ENCODE data around the gene SSTR5.
A peak's percentile ranks its signal among the peaks of the same experiment; 100 is the strongest.

SSTR5 gene

GRCh38 chr16:1054660-1055556 is 17.6 kb upstream of the SSTR5 start:
- peak; percentile 88 for DNase-seq (ENCODE audit: low spot score)

DNA sequence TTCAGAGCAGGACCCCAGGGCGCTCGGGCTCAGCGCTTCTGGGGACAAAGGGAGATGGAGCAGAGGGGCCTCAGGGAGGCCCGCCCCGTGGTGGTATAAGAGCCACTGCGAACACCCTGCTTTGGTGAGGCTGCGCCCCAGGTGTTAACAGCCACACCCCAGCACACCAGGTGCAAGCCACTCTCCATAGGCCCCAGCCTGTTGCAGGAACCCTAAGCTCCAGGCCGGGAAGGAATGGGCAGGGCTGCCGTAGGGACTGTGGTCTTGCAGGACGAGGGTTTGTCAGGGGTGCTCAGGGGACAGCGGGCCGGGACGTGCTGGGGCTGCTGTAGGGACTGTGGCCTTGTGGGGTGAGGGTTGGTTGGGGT is 17.0 kb upstream of the SSTR5 start:
- DNase-seq (ENCODE audit: low spot score) = no peak

- no peak for DNase-seq (ENCODE audit: low spot score)
These were observed 16.4 kb upstream of the SSTR5 start for GRCh38 chr16:1056196-1056595.

DNA sequence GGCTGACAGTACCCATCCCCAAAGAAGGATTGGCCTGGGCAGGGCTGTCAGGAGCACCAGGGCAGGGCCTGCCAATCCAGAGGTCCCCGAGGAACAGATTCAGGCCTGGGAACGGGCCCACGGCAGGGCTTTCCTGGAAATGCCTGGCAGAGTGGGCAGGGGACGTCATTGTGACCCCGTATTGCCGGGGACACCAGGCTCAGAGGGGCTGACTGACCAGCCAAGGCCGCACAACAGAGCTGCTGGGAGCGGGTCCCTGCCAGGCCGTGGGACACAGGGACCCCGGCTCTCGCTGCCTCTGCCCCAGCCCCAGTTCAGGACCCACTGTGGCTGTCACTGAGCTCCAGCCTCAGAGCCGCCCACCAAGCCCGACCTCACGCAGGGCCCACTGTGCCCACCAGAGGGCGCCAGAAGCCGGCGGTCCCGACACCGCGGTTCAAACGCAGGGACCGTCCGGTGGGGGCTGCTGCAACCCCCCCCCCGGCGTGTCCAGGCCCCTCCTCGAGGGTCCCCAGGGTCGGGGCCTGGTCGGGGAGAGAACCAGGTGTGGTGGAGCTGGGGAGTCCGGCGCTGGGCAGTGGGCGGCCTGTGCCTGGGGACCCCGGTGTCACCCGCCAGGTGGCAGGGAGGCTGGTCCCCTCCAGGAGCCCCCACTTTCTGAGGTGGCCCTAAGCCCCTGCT is 15.2 kb upstream of the SSTR5 start:
- peak; percentile 72 for DNase-seq (ENCODE audit: low spot score)

- no peak for DNase-seq (ENCODE audit: low spot score)
These were observed 14.3 kb upstream of the SSTR5 start for GRCh38 chr16:1058216-1058615.

DNA sequence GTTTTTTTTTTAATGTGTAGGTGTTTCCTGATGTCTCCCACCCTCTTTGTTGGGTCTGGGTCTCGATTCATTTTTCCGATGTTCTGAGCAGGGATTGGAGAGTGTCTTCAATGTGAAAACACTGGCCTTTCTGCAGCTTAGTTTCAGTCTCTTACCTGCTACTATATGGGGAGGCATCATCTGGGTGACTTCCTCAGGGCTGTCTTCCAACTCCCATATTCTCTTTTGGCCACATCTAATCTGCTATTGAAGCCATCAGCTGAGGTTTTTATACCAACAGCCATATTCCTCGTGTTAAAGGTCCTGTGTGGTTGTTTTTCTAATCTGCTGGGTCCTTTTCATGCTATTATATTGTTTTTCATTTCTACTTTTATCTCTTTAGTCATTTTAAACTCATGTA is 13.2 kb upstream of the SSTR5 start:
- no peak for DNase-seq (ENCODE audit: low spot score)

DNA sequence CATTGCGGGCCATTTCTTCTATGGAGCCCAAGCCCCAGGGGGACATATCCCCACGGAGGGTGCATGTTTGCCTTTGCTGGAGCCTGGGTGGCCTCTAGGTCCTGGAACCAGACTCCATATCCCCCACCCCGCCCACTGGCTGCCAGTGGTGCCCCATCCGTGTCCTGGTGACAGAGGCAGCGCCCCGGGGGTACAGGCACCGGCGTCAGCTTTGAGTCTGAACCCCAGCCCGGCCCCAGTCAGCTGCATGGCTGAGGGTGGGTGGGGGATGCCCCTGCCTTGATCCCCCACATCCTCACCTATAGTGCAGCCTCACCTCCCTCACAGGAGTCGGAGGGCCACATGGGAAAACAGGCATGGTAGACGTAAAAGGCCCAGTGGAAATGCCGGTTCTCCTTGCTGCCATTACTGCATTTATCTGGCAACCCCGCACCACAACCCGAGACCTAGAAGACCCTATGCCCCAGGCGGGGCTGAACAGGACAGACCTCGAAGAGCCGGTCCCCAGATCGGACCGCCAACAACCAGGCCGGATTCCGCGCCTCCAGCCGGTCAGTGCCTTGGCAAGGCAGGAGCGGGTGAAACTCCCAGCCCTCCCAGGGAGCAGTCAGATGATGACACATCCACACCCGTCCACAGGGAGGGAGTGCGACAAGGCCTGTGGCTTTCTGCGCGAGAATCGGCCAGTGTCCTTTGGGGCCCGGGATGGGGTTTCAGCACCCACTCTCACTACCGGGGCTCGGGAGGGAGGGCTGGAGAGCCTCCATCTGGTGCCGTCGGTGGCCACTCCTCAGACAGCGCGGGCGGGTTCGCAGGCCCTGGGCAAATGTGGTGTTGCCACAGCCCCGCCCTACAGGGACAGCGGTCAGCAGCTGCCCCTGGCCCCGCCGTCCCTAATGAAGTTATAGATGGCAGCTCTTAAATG is 11.9 kb upstream of the SSTR5 start:
- DNase-seq (ENCODE audit: low spot score) = no peak

DNA sequence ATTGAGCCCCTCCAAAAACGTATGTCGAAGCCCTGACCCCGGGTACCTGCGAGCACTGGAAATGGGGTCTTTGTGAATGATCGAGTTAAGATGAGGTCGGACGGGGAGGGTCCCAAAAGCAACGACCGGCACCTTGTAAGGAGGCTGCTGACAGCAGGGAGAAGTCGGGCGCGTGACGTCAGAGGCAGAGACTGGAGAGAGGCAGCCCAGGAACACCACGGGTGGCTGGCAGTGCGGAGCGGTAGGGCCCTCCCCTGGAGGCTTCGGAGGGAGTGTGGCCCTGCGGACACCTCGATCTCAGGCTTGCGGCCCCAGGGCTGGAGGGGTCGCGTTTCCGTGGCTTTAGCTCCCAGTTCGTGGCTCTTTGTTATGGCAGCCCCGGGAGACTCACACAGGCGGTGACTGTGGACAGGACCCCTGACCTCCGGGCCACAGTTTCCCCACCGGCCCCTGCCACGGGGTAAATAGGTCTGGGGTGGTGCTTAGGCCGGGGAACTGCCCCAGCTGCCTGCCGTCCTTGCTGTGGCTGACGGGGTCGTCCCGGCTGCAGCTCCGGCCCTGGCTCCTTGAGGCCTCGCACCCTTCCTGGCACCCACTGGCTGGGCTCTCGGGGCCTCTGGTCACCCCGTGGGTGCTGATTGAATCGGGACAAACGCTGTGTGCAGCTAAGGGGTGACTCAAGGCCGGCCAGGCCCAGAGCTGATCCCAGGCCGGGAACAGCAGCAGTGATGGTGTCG is 10.6 kb upstream of the SSTR5 start:
- no peak for DNase-seq (ENCODE audit: low spot score)

DNA sequence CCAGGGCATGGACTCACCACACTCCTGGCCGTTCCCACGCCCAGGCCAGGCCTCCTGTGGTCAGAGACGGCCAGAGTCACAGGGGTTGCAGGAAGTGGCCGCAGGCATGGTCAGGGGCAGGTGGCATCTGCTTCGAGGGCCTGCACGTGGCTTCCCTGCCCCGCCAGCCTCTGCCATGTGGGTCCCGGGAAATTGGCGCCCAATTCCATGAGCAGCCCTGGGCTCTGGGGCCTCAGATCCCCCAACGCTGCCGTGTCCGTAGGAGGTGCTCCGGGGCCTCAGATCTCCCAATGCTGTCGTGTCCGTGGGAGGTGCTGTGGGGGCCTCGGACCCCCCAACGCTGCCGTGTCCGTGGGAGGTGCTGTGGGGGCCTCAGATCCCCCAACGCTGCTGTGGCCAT is 9.7 kb upstream of the SSTR5 start:
- DNase-seq (ENCODE audit: low spot score) = no peak

DNA sequence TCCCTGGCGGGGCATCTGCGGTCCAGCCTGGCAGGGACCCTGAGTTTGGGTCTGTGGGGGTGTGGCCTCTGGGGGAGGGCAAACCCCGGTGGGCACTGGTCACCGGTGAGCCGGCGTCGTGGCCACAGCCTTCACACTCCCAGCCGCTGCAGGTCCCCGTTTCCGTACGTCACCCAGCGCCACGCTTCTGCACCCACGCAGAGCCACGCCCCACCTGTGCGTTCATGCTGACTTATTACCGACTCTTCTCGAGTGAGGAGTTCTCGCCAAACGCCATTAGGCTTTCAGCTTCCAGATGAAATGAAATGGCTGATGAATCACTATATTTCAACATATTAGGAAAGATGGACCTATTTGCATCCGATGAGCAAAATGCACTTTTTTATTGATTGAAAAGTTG is 8.8 kb upstream of the SSTR5 start:
- no peak for DNase-seq (ENCODE audit: low spot score)

GRCh38 chr16:1065469-1066128 is 6.9 kb upstream of the SSTR5 start:
- no peak for DNase-seq (ENCODE audit: low spot score)

- DNase-seq (ENCODE audit: low spot score) = no peak
These were observed 5.9 kb upstream of the SSTR5 start for GRCh38 chr16:1066584-1067172.

DNA sequence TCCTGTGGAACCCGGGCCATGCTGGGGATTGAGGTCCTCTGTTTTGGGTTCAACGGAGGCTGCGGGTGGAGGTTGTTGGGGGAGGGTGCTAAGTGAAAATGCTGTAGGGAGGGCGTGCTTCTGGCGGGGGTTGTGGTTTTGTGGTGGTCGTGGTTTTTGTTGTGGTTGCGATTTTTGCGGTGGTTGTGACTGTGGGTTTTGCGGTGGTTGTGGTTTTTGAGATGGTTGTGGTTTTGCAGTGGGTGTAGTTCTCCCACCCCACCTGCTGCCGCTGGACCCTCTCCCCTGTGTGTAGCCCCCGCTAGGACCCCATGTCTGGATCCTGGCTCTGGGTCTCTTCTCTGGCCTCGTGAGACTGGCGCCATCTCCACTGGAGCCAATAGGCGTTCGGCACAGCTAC is 4.9 kb upstream of the SSTR5 start:
- no peak for DNase-seq (ENCODE audit: low spot score)

- DNase-seq (ENCODE audit: low spot score) = no peak
These were observed 4.1 kb upstream of the SSTR5 start for GRCh38 chr16:1068451-1068850.

GRCh38 chr16:1069154-1069553 is 3.4 kb upstream of the SSTR5 start:
- no peak for DNase-seq (ENCODE audit: low spot score)

DNA sequence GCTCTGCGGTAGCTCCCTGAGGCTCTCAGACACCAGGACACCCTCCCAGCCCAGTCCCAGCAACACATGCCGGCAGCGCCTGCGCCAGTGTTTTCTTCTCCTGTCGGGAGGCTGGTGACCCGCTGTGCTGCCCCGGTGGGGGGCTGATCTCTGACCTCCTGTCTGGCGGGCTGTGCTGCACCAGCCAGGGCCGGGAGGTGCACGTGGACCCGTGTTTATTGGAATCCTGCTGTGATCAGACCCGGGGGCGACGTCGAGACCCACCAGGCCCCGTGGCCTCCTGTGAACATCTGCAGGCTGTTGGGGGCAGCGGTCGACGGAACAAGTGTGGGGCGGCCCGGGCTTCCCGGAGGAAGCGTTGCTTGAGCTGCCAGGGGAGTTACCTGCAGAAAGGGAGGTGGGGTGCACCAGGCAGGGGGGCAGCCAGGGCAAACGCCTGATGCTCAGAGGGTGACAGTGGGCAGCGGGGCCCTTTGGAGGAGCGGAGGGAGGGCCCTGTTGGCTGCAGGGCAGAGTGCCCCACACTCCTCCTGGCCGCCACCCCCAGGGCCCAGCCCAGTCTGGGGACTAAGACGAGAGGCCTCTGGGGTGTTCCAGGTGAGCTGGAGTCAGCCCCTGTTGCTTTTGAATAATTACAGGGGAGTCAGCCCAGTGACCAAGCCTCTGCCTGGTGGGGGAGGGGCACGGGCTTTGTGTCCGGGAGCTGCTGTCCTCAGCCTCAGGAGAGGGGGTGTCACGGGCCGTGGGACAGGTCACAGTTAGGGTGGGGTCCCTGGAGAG is 2.3 kb upstream of the SSTR5 start:
- no peak for DNase-seq (ENCODE audit: low spot score)

DNA sequence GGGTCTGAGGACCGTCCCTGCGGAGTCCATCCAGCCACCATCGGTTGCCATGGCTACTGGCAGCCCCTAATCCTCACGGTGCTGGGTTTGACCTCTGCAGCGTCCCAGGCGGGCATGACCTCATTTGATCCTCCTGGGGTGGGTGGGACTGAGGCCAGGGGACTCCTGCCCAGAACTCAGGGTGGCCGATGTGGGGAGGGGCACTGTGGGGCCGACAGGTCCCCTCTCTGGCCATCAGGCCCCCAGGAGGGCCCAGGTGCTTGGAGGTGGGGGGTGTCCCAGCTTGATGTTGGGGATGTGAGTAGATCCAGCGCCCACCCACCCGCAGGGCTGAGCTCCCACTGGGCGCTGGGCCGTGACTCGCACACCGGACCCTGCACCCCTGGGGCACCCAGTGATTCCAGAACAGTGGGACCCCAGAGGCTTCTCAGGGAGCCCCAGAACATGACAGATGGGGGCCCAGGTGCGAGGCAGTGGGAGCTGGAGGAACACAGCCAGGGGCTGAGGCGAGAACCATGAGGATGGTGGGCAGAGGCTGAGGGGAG is 1.6 kb upstream of the SSTR5 start:
- DNase-seq (ENCODE audit: low spot score) = no peak

GRCh38 chr16:1071561-1072225 is 854 bp upstream of the SSTR5 start:
- DNase-seq (ENCODE audit: low spot score) = no peak

DNA sequence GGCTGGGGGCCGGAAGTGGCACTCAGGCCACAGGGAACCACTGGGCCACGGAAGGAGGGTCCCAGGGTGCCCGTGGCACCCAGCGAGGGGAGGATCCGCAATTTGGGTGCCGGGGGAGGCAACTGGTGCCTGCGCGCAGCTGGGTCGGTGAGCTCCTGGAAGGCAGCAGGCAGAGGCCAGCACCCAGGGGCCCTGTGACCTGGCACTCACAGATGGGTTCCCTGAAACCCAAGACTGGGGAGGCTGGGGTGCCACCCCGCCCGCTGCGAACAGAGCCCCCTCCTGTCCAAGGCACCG is 663 bp downstream of the SSTR5 start:
- no peak for DNase-seq (ENCODE audit: low spot score)

All from HuH-7.5 (cell line).